HG03095 (cell line): ENCODE results near the gene COL6A3.
"Not testable (repeated sequence)": the region's sequence is repeated elsewhere in the genome, so short reads cannot be mapped to it uniquely, and the experiment has no call there.

ENCODE experiments used
- ATAC-seq: cut with Tn5 transposase; IDR thresholded peaks from one replicate; pipeline ENCODE4 v1.9.1; 2021; ENCODE audit warnings: moderate library complexity; ENCODE audit not compliant: unreplicated experiment

The COL6A3 gene

DNA sequence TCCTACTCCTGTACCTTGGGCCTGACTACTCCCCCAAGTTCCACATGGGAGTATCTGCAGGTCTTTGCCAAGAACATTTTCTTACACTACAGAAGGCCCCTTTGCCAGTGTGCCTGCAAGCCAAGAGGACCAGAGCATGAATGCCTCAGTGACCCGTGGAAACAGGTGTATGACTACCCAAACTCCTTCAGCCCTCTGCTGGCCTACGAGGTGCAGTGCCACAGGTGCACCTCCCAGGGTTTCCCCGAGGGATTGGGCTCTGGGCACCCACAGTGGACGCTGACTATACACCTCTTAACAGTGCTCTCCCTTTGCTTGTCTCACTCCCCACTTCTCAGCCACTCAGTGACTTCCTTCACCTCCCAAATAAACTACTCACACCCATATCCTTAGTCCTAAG lies 91.4 kb downstream of the COL6A3 start:
- no peak for ATAC-seq

DNA sequence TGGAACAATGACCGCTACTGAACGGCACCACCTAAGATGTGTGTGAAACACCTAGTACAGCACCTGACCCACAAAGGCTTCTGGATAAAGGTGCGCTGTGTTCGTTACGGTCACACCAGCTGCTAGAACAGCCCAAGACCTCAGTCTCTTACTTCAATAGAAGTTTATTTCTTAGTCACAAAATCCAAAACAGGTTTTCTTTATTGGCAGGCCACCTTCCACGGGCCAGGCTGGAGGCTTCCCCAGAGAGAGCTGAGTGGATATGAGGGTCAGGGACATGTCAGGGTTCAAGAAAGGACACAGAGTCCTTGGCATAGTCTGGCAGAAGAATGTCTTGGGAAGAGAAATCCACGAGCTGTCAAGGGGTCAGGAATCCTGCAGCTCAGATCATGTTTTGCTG lies 92.2 kb downstream of the COL6A3 start:
- ATAC-seq = no peak

DNA sequence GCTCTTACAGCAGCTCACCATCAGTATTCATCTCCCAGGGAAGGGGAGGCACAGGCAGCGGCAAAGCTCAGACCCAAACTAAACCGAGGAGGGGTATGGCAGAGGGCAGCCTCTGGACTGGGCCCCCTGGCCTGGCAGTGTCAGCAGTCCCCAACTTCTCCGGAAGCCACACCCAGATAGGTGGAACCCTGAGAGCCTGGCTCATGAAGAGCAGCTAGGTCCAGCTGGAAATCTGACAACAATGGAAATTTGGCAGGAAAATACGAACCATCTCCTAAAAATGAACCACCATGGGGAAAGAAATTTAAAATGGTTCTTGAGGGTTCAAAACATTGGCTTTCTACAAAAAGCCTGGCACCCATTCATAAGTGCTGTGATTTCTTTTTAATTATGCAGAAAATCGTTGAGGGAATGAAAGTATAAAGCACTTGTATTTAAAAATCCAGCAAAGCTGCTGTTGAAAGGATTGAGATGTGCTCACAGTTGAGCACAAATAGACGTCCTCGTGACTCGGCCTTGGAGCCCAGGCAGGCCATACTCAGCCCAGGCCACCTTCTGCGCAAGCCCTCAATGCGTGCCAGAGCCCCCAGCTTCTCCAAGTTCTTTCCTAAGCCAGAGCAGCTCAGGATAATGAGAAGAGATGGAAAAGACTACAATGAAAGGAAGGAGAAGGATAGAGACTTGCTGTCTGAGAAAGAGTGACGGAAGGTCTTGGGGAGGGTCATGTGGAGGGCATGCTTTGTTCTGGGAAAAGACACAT lies 93.0 kb downstream of the COL6A3 start:
- ATAC-seq = no peak

DNA sequence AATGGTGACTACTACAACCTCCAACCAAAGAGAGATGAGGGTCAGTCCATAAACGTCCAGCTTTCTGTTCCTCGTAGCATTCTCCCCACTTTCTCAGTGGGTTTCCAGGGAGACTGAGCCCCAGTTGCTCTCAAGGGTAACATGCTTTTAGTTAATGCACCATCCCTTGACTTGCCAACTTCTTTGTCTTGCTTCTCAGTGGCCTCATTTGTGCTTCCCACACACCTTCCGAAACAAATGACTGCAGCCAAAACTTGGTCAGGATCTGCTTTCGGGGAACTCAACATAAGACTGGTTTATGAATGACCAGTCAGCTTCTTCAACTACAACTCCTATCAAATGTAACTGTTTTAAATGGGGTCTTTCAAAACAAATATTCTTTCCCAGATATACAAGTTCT lies 94.1 kb downstream of the COL6A3 start:
- no peak for ATAC-seq

DNA sequence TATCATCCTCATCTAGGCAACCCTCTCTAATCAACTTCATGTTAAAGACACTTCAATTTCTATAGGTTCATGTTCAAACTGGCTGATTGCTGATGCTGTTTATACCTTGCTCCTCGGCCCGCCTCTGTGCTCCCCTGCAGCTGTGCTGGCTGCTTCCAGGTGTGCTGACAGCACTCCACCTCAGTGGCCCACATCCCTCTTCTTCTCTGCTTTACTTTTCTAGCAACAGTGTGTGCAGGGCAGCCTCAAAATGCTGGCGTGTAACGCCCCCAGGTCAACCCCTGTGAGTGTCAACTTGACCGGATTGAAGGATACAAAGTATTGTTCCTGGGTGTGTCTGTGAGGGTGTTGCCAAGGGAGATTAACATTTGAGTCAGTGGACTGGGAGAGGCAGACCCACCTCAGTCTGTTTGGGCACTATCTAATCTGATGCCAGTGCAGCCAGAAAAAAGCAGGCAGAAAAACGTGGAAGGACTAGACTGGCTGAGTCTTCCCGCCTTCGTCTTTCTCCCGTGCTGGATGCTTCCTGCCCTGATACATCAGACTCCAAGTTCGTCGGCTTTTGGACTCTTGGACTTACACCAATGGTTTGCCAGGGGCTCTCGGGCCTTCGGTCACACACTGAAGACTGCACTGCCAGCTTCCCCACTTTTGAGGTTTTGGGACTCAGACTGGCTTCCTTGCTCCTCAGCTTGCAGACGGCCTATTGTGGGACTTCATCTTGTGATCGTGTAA lies 94.7 kb downstream of the COL6A3 start:
- ATAC-seq = no peak

DNA sequence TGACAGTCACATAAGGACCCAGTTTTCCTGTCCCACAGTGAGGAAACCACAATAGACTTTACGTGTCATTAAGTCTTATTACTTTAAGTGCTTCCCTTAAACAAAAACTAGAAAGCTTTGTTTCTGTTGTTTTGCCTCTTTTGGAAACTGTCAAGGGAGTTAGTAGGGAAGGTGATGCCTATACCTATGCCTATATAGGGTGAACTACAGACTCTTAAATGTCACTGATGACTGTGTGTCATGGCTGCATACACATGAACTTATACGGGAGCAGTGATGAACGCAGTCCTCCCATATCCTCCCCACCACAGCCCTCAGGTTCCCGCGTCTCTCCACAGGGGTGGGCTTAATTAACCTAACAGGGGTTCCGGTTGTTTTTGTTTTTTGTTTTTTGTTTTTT lies 97.6 kb downstream of the COL6A3 start:
- ATAC-seq = no peak

DNA sequence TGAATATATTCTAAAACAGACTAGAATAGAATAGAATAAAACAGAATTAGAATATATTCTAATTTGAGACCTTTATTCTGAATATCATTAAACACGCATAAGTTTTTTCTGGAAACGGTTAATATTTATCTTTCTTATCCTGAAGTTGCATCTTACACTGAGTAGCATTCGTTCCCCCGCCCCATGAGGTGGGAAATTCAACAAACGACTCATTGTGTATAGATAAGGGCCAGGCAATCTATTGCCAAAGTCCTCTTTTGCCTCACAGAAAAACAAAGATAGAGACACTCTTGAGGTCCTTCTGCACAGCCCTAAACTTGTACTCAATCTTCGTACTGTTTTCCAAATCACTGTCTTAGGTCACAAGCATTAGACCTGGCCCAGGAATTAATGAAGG lies 98.1 kb downstream of the COL6A3 start:
- no peak for ATAC-seq

DNA sequence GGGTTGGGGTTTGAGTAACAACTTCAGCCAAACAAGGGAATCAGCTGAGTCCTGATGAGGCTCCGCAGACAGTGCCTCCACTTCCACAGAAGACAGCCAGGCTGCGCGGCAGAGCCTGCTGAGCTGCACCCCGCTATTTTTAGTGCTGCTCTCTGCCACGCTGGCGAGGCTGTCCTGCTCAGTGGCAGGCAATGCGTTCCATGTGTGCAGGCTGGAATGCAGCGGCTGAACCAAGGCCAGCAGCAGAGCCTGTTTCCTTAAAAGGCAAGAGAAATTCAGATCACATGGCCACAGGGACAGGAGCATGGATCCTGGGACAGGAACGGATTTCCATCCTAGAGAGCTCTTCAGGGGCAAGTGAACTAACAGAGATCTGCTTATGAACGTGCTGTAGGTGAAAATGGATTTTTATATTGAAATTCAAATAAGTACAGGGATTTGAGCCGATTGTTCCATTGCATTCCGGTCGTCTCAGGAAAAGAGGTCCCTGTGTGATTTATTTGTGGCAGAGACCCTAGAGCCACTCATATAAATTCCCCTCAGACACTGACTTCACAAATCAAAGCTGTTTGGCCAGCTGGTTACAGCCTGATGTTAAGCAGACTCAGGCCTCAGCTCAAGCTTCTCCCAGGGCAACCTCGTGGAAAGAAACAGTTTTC lies 98.7 kb downstream of the COL6A3 start:
- no peak for ATAC-seq

DNA sequence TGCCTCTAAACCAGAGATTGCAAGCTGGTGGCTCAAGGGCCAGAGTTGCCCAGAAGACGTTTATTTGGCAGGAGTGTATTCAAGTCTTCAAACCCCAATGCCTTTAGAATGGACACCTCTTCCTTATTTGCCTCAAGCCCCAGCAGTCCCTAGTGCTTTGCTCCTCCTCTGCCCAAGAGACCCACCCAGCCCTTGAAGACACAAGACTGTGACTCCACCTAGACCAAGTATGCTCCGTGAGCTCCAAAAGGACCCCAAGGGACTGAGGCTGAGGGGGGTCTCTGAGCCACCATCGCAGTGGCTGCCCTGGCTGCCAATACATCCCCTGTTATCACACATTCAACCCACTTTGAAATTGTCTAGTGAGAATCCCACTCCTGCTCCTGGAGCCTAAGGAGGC lies 99.3 kb downstream of the COL6A3 start:
- ATAC-seq = no peak

DNA sequence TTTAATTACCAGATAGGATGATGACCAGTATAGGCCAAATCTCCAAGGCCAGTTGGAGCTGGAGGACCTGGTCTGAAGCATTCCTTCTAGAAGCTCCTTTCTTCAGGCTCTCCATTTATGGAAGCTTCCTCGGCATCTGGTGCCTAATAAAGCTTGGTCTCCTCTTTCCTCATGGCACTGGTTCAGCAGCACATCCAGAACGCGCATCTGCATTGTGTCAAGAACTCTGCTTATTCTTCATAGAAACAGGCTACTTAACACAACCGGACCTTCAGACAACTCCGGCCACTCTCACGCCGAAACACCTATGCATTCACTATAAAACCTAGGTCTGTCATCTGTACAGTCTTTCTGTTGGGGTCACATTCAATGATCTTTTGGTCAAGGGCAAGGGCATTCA lies 99.8 kb downstream of the COL6A3 start:
- ATAC-seq = no peak

DNA sequence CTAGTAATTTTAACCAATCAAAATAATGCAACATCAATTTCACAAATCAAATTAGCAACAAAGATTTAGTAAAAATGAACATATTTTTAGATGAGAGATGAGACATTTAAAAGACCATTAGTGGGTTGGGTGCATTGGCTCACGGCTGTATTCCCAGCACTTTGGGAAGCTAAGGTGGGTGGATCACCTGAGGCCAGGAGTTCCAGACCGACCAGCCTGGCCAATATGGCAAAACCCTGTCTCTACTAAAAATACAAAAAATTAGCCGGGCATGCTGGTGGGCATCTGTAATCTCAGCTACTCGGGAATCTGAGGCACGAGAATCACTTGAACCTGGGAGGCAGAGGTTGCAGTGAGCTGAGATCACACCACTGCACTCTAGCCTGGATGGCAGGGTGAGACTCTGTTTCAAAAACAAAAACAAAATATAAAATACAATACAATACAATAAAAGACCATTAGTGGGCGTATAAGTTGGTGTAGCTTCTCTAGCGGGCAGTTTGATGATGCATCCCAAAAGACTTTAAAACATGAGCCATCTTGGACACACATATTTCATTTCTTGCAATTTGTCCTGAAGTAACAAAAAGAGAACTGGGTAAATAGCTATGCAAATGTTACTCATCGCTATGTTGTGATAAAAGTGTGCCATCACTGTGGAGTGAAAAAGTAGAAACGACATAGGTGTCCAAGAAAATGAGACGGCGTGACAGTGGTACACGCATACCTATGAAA lies 101.8 kb downstream of the COL6A3 start:
- no peak for ATAC-seq

DNA sequence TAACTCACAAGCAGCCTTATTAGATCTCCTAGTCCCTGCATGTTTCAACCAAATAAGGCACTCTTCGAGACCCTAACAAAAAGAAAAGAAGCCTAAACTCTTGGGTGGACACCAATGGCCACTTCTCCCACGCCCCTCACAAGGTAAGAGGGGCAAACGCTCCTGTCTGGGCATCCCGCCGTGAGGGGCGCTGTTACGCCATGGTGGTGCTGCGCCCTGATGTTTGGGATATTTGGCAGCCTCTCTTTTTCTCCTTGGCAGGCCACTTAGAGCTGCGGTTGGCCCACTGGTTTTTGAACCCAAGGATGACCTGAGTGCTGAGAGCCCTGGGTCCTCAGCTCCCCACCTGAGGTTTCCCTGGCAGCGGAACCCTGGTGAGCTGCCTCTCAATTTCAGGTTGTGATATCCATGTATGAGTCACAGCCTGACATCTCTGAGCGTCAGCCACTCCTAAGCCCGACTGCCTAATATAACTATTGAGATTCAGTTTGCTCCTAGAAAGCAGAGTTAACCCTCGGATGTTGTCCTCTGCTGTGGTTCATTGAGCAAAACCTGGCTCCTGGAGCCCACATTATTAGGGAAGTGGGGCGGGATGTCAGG lies 103.3 kb downstream of the COL6A3 start:
- no peak for ATAC-seq

DNA sequence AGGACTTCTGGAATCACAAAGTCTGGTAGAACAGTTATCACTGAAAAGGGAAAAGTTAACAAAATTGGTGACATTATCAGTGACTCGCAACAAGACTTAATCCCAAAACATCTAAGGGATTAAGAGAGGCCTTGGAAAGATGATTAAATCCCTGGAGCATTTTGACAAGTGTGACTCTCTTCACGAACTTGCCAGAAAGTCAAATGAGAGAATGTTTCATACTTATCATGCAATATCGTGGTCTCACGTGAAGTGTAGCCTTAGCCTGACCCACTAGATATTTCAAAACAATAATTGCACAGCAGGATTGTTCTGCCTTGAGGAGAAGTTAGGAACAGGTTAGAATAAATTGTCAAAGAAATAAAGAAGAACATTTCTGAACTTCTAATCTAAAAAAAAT lies 104.5 kb downstream of the COL6A3 start:
- no peak for ATAC-seq

DNA sequence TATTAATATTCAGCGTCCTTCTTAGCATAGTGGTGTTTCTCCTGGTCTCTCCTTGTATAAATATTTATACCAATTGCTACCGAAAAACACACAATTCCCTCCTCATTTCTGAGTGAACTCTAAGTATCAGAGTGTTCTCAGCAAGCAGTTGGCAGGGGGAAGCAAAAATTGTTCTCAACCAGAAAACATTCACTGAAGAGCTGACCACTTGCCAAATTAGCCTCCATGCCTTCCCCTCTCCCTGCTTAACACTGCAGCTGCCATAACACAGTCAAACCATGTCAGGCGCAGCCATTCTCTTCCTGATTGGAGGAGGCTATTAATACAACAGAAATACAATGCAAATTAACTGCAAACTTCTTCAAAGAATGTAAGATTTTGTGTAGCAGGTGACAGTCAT lies 105.0 kb downstream of the COL6A3 start:
- no peak for ATAC-seq

DNA sequence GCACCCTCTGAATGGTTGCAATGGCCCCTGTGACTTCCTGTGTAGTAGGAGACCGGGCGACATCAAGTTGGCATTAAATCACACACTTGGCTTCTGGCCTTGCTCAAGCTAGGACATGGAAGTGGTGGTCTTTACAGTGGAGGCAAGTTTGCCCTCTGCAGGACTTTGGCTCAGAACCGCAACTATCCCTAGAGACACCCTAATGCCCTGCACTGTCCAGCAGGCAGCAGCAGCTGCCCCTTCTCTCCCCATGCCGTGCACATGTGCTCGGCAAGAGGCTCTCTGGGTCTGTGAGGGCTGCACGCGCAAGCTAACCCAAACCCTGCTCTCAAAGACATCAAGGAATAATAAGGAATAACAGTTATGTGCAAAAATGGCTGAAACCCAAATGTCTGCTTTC lies 106.5 kb downstream of the COL6A3 start:
- ATAC-seq = no peak

DNA sequence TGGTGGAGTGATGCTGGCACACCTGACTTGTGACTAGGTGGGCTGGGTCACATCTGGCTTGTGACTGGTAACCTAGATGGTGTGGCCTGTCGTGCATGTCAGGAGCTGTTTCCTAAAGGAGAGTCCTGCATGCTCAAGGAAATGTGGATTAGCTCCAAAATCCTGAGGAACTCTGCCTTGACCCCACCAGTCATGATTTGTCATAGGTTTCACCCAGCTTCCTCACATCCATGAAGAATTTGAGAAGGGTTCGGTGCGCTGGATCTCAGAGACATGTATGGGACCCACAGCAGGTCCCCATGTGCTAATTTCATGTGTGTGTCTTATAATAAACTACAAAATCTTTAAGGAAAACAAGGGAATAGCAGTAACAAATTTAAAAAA lies 107.2 kb downstream of the COL6A3 start:
- no peak for ATAC-seq

DNA sequence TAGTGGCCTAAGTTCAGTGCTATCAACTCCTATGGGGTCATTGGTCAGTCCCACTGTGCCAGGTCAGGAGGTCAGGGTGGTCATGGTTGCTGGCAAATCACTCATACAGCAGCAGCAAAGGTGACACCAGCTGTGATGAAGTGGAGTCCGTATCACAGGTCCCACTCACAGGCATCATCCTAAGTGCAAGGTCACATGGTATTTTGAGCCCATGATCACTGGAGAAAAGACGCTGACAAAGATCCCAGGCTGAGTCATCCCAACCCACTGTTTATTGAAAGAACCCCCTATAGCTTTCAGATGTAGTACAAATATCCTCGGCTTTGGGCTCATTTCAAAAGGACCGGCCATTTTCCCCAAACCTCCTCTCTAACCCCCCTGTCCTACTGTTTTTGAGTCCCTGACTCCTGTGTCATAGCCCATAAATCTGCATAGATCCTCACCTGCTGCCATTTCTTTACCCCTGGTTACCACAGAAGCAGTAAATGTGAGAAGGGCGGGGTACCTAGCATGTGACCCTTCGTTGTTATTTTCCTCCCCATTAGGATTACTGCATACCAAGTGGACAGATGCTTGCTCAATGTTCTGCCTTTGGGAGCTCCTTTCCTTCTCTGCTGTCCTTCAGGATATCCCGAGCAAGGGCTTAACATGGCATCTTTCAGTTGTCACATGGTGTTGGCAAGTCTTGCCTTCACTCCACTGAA lies 107.7 kb downstream of the COL6A3 start:
- no peak for ATAC-seq

DNA sequence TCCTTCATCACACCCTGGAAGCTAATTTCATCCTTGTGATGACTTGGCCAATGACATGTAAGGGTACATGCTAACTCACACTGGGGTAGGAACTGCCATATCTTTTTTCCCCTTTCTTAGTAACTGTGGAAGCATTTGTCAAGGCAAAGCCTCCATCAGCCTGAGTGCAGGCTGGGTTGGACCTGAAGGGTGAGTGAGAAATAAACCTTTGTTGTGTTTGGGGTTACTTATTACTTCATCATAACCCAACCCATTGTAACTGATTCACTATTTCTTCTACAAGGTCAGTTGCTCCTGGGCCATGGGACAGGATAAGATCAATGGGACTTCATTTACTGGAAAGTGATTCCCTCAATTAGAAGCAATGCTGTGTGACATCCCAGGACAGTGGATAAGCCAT lies 108.4 kb downstream of the COL6A3 start:
- ATAC-seq = no peak

DNA sequence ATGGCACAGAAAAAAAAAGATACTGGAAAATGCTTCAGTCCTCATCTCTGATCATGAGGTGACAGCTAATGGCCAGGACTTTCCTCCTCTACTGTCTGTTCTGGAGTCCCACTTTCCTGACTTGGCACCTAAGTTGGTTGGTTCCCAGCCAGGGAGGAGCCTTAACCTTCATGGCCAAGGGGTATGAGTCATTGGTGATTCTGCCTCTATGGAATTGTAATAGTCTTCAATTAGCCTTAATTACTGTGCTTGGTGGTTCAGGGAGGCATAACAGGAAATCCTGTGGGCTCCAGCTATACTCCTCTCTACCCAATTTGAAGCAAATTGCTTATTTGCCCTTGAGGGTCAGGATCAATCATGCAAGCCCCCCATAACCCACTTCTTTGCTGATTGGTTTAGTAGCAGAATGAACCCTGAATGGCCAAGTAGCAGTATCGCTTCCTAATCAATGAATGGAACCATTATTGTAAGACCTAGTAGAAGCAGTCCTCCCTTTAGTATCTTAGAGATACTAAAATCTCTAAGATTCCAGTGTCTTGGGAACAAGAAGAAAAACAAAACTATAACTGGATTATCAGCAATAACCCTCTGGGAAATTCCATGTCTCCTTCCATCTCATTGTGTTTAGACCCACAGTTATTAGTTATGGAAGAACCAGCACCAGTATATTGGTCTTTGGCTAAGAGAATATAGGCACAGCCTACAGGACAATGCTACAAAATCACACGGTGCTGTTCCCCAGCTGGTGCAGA lies 109.0 kb downstream of the COL6A3 start:
- no peak for ATAC-seq

DNA sequence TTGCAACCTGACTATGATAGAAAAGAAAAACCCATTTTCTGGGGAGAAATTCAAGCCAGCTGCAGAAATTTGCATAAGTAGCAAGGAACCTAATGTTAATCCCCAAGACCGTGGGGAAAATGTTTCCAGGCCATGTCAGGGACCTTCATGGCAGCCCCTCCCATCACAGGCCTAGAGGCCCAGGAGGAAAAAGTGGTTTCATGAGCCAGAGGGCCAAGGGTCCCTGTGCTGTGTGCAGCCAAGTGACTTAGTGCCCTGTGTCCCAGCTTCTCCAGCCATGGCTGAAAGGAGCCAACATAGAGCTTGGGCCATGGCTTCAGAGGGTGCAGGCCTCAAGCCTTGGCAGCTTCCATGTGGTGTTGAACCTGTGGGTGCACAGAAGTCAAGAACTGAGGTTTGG lies 110.7 kb downstream of the COL6A3 start:
- ATAC-seq = not testable (repeated sequence)
